GM19395 (cell line): ENCODE results near the gene SMG6.

Experiments
- ATAC-seq: cut with Tn5 transposase; IDR thresholded peaks from one replicate; pipeline ENCODE4 v1.9.1; 2021; ENCODE audit warnings: mild to moderate bottlenecking, moderate library complexity; ENCODE audit not compliant: unreplicated experiment

SMG6 gene

GRCh38 chr17:2035541-2036488 is 267.8 kb downstream of the SMG6 start:
- ATAC-seq = no peak

- no peak for ATAC-seq
These were observed 268.6 kb downstream of the SMG6 start for GRCh38 chr17:2034806-2035540.

- no peak for ATAC-seq
These were observed 269.4 kb downstream of the SMG6 start for GRCh38 chr17:2034157-2034556.

- no peak for ATAC-seq
These were observed 270.4 kb downstream of the SMG6 start for GRCh38 chr17:2033153-2033552.

GRCh38 chr17:2030779-2031163 is 272.8 kb downstream of the SMG6 start:
- no peak for ATAC-seq

GRCh38 chr17:2029911-2030778 is 273.4 kb downstream of the SMG6 start, which contains the start of gene DPH1:
TSS of gene DPH1 (plus strand) at chr17:2030153. CDS start at chr17:2030170, 17 bp downstream.
- ATAC-seq = peak; percentile 83

- ATAC-seq = no peak
These were observed 274.8 kb downstream of the SMG6 start for GRCh38 chr17:2028737-2029136.

GRCh38 chr17:2028234-2028614 is 275.4 kb downstream of the SMG6 start:
- ATAC-seq = no peak

- ATAC-seq = no peak
These were observed 275.9 kb downstream of the SMG6 start for GRCh38 chr17:2027528-2028233.

GRCh38 chr17:2025622-2026309 is 277.8 kb downstream of the SMG6 start:
- no peak for ATAC-seq

- ATAC-seq = no peak
These were observed 278.4 kb downstream of the SMG6 start, which contains the start of gene RTN4RL1 for GRCh38 chr17:2025220-2025621. TSS of gene RTN4RL1 (minus strand) at chr17:2025334. CDS start at chr17:2024865, 469 bp downstream.

- ATAC-seq = no peak
These were observed 278.9 kb downstream of the SMG6 start for GRCh38 chr17:2024572-2025219.

- ATAC-seq = no peak
These were observed 279.7 kb downstream of the SMG6 start for GRCh38 chr17:2023692-2024571.

GRCh38 chr17:2023256-2023655 is 280.3 kb downstream of the SMG6 start:
- no peak for ATAC-seq

GRCh38 chr17:2022647-2023240 is 280.8 kb downstream of the SMG6 start:
- no peak for ATAC-seq

GRCh38 chr17:2020721-2021120 is 282.9 kb downstream of the SMG6 start:
- no peak for ATAC-seq

GRCh38 chr17:2019723-2020122 is 283.9 kb downstream of the SMG6 start:
- ATAC-seq = no peak
